ENCODE results near the gene IQUB.

DNA sequence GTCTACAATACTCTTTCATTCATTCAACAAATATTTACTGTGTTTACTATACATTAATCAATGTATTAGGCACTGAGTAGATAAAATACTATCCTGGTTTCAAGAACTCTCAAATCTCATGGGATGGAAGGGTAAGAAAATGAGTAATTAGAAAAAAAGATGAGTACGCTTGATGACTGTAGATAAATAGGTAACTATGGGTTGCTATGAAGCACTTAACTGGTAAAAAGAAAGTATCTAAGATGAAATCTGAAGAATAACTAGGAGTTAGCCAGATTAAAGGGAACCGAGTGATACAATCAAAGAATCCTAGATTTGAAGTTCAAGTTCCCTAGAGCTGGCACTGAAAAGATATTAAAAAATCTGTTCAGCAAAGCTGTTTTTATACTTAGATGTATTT is 62.1 kb downstream of the IQUB start:
- TF ChIP-seq, protein P1, sequence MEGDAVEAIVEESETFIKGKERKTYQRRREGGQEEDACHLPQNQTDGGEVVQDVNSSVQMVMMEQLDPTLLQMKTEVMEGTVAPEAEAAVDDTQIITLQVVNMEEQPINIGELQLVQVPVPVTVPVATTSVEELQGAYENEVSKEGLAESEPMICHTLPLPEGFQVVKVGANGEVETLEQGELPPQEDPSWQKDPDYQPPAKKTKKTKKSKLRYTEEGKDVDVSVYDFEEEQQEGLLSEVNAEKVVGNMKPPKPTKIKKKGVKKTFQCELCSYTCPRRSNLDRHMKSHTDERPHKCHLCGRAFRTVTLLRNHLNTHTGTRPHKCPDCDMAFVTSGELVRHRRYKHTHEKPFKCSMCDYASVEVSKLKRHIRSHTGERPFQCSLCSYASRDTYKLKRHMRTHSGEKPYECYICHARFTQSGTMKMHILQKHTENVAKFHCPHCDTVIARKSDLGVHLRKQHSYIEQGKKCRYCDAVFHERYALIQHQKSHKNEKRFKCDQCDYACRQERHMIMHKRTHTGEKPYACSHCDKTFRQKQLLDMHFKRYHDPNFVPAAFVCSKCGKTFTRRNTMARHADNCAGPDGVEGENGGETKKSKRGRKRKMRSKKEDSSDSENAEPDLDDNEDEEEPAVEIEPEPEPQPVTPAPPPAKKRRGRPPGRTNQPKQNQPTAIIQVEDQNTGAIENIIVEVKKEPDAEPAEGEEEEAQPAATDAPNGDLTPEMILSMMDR (IDR thresholded peaks at IDR 0.05 in 8 of 11, conservative IDR thresholded peaks at IDR 0.05 in 3 of 11) = no peak
- TF ChIP-seq POLR2AphosphoS5 (IDR thresholded peaks at IDR 0.05) (no peak), POLR2A (IDR thresholded peaks at IDR 0.05) (no peak)

Measured in spleen (tissue), 7 donors.